ENCODE results near the gene EPOP.

DNA sequence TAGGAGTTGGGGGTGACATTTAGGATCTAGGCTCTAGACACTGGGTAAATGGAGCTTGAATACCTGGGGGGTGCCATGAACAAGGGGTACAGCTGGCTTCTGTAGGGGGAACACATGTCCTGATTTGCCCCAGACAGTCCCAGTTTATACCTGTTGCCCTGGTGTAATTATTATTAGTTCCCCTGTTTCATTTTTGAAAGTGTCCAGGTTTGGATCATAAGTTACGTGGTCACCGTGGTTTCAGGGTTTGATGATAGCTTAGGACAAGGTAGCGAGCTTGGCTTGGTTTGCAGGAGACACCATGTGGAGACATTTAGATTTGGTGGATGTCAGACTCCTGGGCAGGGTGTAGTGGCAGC, 35.8 kb upstream of the EPOP start:
- TF ChIP-seq CTCF (conservative IDR thresholded peaks at IDR 0.05; ENCODE audit: low read length): no peak
- no peak for TF ChIP-seq EZH2phosphoT487 (IDR thresholded peaks at IDR 0.05; ENCODE audit: borderline replicate concordance)

Data from Loucy (cell line).